ENCODE data around the gene LVRN. TPM values are rescaled to one million over a fixed set of nuclear protein-coding genes. Genes with fewer than 3 reads are reported as not detected.

Gene LVRN
- total RNA-seq, 4 donors from 2014 or later, result 0.55 to 3.0 (median 1.7) TPM

- no peak for DNase-seq (ENCODE audit: low spot score in 2 of 2)
- intact Hi-C loops (cut with DNase I; ENCODE audit: low total_unique reads), result no loop called here
- WGBS, 2 donors, result 88 to 91% methylated on average over 1 of the region's 1 CpG
- TF ChIP-seq POLR2A (IDR thresholded peaks at IDR 0.05), result no peak
- TF ChIP-seq CTCF (IDR thresholded peaks at IDR 0.05), result no peak
- H3K4me3 ChIP-seq (ENCODE audit: low read depth, poor library complexity, severe bottlenecking), result no peak overlapping the region
Observed at GRCh38 chr5:115983519-115983918, 21.2 kb downstream of the LVRN start.

GRCh38 chr5:115985802-115986757, 23.8 kb downstream of the LVRN start:
- 61 to 70% methylated on average over 10 of the region's 10 CpGs for WGBS, 2 donors
- intact Hi-C loops (cut with DNase I; ENCODE audit: low total_unique reads), result no loop called here
- DNase-seq (ENCODE audit: low spot score in 2 of 2), result no peak

GRCh38 chr5:115988002-115988401, 25.7 kb downstream of the LVRN start:
- H3K4me3 ChIP-seq (ENCODE audit: low read depth, poor library complexity, severe bottlenecking), result no peak overlapping the region
- no peak for TF ChIP-seq POLR2A (IDR thresholded peaks at IDR 0.05)
- 90 to 92% methylated on average over 2 of the region's 2 CpGs for WGBS, 2 donors
- no peak for DNase-seq (ENCODE audit: low spot score in 2 of 2)
- intact Hi-C loops (cut with DNase I; ENCODE audit: low total_unique reads), result no loop called here

More at GRCh38 chr5:115985802-115986757, 23.8 kb downstream of the LVRN start:
- no peak for TF ChIP-seq CTCF (IDR thresholded peaks at IDR 0.05)
- no peak for TF ChIP-seq POLR2A (IDR thresholded peaks at IDR 0.05)
- H3K4me3 ChIP-seq (ENCODE audit: low read depth, poor library complexity, severe bottlenecking), result no peak overlapping the region

- H3K4me3 ChIP-seq (ENCODE audit: low read depth, poor library complexity, severe bottlenecking), result no peak overlapping the region
- no peak for DNase-seq (ENCODE audit: low spot score in 2 of 2)
- 47 to 49% methylated on average over 5 of the region's 5 CpGs for WGBS, 2 donors
- TF ChIP-seq CTCF (IDR thresholded peaks at IDR 0.05), result no peak
- TF ChIP-seq POLR2A (IDR thresholded peaks at IDR 0.05), result no peak
- intact Hi-C loops (cut with DNase I; ENCODE audit: low total_unique reads), result no loop called here
Observed at GRCh38 chr5:115992848-115993350, 30.6 kb downstream of the LVRN start.

GRCh38 chr5:115995351-115995750, 33.1 kb downstream of the LVRN start:
- no peak for TF ChIP-seq POLR2A (IDR thresholded peaks at IDR 0.05)
- no peak for TF ChIP-seq CTCF (IDR thresholded peaks at IDR 0.05)
- H3K4me3 ChIP-seq (ENCODE audit: low read depth, poor library complexity, severe bottlenecking), result no peak overlapping the region
- intact Hi-C loops (cut with DNase I; ENCODE audit: low total_unique reads), result no loop called here
- DNase-seq (ENCODE audit: low spot score in 2 of 2), result no peak
- WGBS, 2 donors, result 86 to 87% methylated on average over 6 of the region's 6 CpGs

- no peak for TF ChIP-seq CTCF (IDR thresholded peaks at IDR 0.05)
- no peak for TF ChIP-seq POLR2A (IDR thresholded peaks at IDR 0.05)
- DNase-seq (ENCODE audit: low spot score in 2 of 2), result no peak
- intact Hi-C loops (cut with DNase I; ENCODE audit: low total_unique reads), result no loop called here
- H3K4me3 ChIP-seq (ENCODE audit: low read depth, poor library complexity, severe bottlenecking), result no peak overlapping the region
- 74 to 76% methylated on average over 6 of the region's 6 CpGs for WGBS, 2 donors
Observed at GRCh38 chr5:116002116-116002906, 40.0 kb downstream of the LVRN start.
